ENCODE results near the gene FGFR1OP2.

Gene FGFR1OP2

GRCh38 chr12:27012239-27012981 is 74.1 kb downstream of the FGFR1OP2 start:
- Histone ChIP-seq H3K9ac (no peak overlapping the region; the same call in 1 of the 2 replicates), H3K36me3 (0 out of 2 replicates have a peak, but pooled peaks cover 5% of the 10 kb centered on the region), H3K4me2 (peak overlapping the region; percentile 89), H3K4me3 (peak overlapping the region; percentile 94; the same call in 1 of the 2 replicates), H3K27ac (no peak overlapping the region), H3K4me1 (peaks cover 60% of the 10 kb centered on the region), H4K20me1 (0 out of 2 replicates have a peak, but pooled peaks cover 9% of the 10 kb centered on the region), H3K9me3 (no peaks in the 10 kb centered on the region), H3K27me3 (no peaks in the 10 kb centered on the region)
- TF ChIP-seq Cebpa-rat (IDR thresholded peaks at IDR 0.05): no peak

- Histone ChIP-seq H3K4me1 (peaks cover 60% of the 10 kb centered on the region), H3K9ac (peak overlapping the region; percentile 86), H3K27ac (no peak overlapping the region), H3K9me3 (no peaks in the 10 kb centered on the region), H3K36me3 (0 out of 2 replicates have a peak, but pooled peaks cover 5% of the 10 kb centered on the region), H3K4me2 (peak overlapping the region; percentile 89), H3K4me3 (peak overlapping the region; percentile 94), H3K27me3 (no peaks in the 10 kb centered on the region), H4K20me1 (0 out of 2 replicates have a peak, but pooled peaks cover 5% of the 10 kb centered on the region)
- TF ChIP-seq Cebpa-rat (IDR thresholded peaks at IDR 0.05): no peak
Observed at GRCh38 chr12:27012982-27013255, 74.6 kb downstream of the FGFR1OP2 start.

DNA sequence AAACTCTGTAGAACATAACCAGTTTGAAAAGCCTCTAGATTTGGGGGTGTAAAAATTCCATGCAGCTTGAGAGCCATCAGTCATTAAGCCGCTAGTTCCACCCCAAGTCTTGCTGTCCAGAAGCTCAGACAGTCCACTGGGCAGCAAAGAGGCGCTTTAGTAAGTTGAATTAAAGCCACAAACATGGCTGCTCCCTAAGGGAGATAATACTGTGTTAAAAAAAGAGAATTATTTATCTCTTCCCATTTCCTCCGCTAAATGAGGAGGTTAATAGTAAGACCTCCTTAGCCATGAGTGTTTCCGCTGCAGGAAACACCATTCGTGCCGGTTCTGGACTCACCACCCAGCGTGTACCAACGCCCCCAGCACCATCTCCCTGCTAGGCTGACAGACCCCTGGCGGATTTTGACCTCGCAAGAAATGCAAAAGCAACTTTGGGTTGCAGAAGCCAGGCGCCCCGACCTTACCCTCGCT is 75.4 kb downstream of the FGFR1OP2 start:
- Histone ChIP-seq H3K4me2 (peak overlapping the region; percentile 89), H3K27me3 (no peaks in the 10 kb centered on the region), H3K27ac (peak overlapping the region; percentile 87), H3K9ac (peak overlapping the region; percentile 86), H3K36me3 (0 out of 2 replicates have a peak, but pooled peaks cover 5% of the 10 kb centered on the region), H3K4me3 (peak overlapping the region; percentile 94), H4K20me1 (0 out of 2 replicates have a peak, but pooled peaks cover 5% of the 10 kb centered on the region), H3K4me1 (peaks cover 60% of the 10 kb centered on the region), H3K9me3 (no peaks in the 10 kb centered on the region)
- no peak for TF ChIP-seq Cebpa-rat (IDR thresholded peaks at IDR 0.05)

- Histone ChIP-seq H3K4me3 (peak within 1 kb of the TSS; percentile 94), H3K27me3 (no peaks in the 10 kb centered on the region), H3K9me3 (no peaks in the 10 kb centered on the region), H4K20me1 (0 out of 2 replicates have a peak, but pooled peaks cover 5% of the 10 kb centered on the region), H3K4me2 (peak within 1 kb of the TSS; percentile 89), H3K27ac (peak within 1 kb of the TSS; percentile 87), H3K9ac (peak within 1 kb of the TSS; percentile 86), H3K4me1 (peaks cover 60% of the 10 kb centered on the region), H3K36me3 (0 out of 2 replicates have a peak, but pooled peaks cover 5% of the 10 kb centered on the region)
- TF ChIP-seq Cebpa-rat (IDR thresholded peaks at IDR 0.05): no peak
Observed at GRCh38 chr12:27014085-27014858, 76.0 kb downstream of the FGFR1OP2 start, which contains the start of gene TM7SF3. Gene TM7SF3 (minus strand): TSS chr12:27014384. CDS start chr12:27014168, 216 bp downstream.

- H3K27me3 ChIP-seq: no peaks in the 10 kb centered on the region
- H3K9me3 ChIP-seq: no peaks in the 10 kb centered on the region
- peak overlapping the region; percentile 86 for H3K9ac ChIP-seq
- no peaks in the 10 kb centered on the region for H4K20me1 ChIP-seq
- H3K36me3 ChIP-seq: 0 out of 2 replicates have a peak, but pooled peaks cover 5% of the 10 kb centered on the region
- H3K4me1 ChIP-seq: peaks cover 55% of the 10 kb centered on the region
- H3K4me3 ChIP-seq: peak overlapping the region; percentile 94
- H3K27ac ChIP-seq: peak overlapping the region; percentile 87
- H3K4me2 ChIP-seq: peak overlapping the region; percentile 89
- TF ChIP-seq Cebpa-rat (IDR thresholded peaks at IDR 0.05): no peak
Observed at GRCh38 chr12:27014859-27015729, 76.8 kb downstream of the FGFR1OP2 start.

DNA sequence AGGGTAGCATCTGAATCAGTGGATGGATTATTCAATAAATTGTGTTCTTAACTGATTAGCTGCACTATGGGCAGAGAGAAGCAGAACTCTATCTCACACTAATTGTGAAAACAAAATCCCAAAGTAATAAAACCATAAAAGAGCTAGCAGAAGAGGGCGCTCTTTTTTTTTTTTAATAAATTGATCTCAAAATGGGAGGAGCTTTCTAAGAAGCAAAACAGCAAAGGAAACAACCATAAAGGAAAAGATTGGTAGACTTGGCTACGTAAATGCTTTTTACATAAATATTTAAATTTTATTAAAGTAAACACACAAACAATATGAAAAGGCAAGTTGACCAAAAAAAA is 77.4 kb downstream of the FGFR1OP2 start:
- Histone ChIP-seq H3K4me2 (peak overlapping the region; percentile 89), H3K4me3 (no peak overlapping the region), H3K9ac (no peak overlapping the region), H3K9me3 (no peaks in the 10 kb centered on the region), H3K4me1 (peaks cover 49% of the 10 kb centered on the region), H3K27me3 (no peaks in the 10 kb centered on the region), H3K36me3 (0 out of 2 replicates have a peak, but pooled peaks cover 5% of the 10 kb centered on the region), H4K20me1 (no peaks in the 10 kb centered on the region), H3K27ac (no peak overlapping the region; the same call in 1 of the 2 replicates)
- TF ChIP-seq Cebpa-rat (IDR thresholded peaks at IDR 0.05): no peak
